ENCODE data around the gene TOM1L2.

TOM1L2 gene

GRCh38 chr17:17805575-17805974 lies 166.6 kb downstream of the TOM1L2 start:
- TF ChIP-seq L3MBTL2 (conservative IDR thresholded peaks at IDR 0.05) (no peak), BHLHE40 (IDR thresholded peaks at IDR 0.05; ENCODE audit: borderline replicate concordance) (no peak), FOXM1 (IDR thresholded peaks at IDR 0.05; ENCODE audit: borderline replicate concordance) (no peak), HDGF (IDR thresholded peaks at IDR 0.05; ENCODE audit: borderline replicate concordance) (no peak), LEF1 (IDR thresholded peaks at IDR 0.05; ENCODE audit: borderline replicate concordance) (no peak), NFRKB (IDR thresholded peaks at IDR 0.05) (no peak), FOXA1 (IDR thresholded peaks at IDR 0.05) (no peak), ZNF384 (IDR thresholded peaks at IDR 0.05) (no peak), PKNOX1 (IDR thresholded peaks at IDR 0.05) (no peak), TARDBP (IDR thresholded peaks at IDR 0.05) (no peak), ARNT (IDR thresholded peaks at IDR 0.05) (no peak), CTBP1 (IDR thresholded peaks at IDR 0.05; ENCODE audit: borderline replicate concordance) (no peak), SUZ12 (IDR thresholded peaks at IDR 0.05) (no peak), SP1 (IDR thresholded peaks at IDR 0.05) (no peak), ELF4 (IDR thresholded peaks at IDR 0.05) (no peak), FOXK2 (IDR thresholded peaks at IDR 0.05) (no peak)
- CTCF ChIA-PET: no interaction called here
- POLR2A ChIA-PET: interaction anchor here (1.1 to 24.8 kb wide), 2 partner anchors 9 to 30 kb away, joined by 4 to 369 read pairs; partner anchors contain the start of gene SREBF1
- no peak for DNase-seq (ENCODE audit: extremely low spot score)

GRCh38 chr17:17804007-17804406 lies 168.2 kb downstream of the TOM1L2 start:
- no peak for TF ChIP-seq FOXK2 (IDR thresholded peaks at IDR 0.05)
- CTCF ChIA-PET: no interaction called here
- POLR2A ChIA-PET: no interaction called here
- no peak for DNase-seq (ENCODE audit: extremely low spot score)

GRCh38 chr17:17801800-17802481 lies 170.3 kb downstream of the TOM1L2 start:
- ChIA-PET CTCF (interaction anchor here (0.7 to 0.8 kb wide), 2 partner anchors 117 to 121 kb away, joined by 3 to 4 read pairs; partner anchors contain the start of gene RAI1), POLR2A (interaction anchor here (0.6 to 2.5 kb wide), 7 partner anchors 9 to 212 kb away, joined by 3 to 11 read pairs (median 3); partner anchors contain the start of gene SREBF1)
- TF ChIP-seq FOXM1 (IDR thresholded peaks at IDR 0.05; ENCODE audit: borderline replicate concordance) (no peak), L3MBTL2 (conservative IDR thresholded peaks at IDR 0.05) (no peak), PKNOX1 (IDR thresholded peaks at IDR 0.05) (no peak), CTBP1 (IDR thresholded peaks at IDR 0.05; ENCODE audit: borderline replicate concordance) (no peak), LEF1 (IDR thresholded peaks at IDR 0.05; ENCODE audit: borderline replicate concordance) (no peak), ELF4 (IDR thresholded peaks at IDR 0.05) (no peak), ARNT (IDR thresholded peaks at IDR 0.05) (no peak), BHLHE40 (IDR thresholded peaks at IDR 0.05; ENCODE audit: borderline replicate concordance) (no peak)
- DNase-seq (ENCODE audit: extremely low spot score): no peak

GRCh38 chr17:17800504-17801021 lies 171.6 kb downstream of the TOM1L2 start:
- no peak for TF ChIP-seq FOXA1 (IDR thresholded peaks at IDR 0.05)
- TF ChIP-seq L3MBTL2 (conservative IDR thresholded peaks at IDR 0.05): no peak
- TF ChIP-seq FOXM1 (IDR thresholded peaks at IDR 0.05; ENCODE audit: borderline replicate concordance): no peak
- TF ChIP-seq ARNT (IDR thresholded peaks at IDR 0.05): no peak
- TF ChIP-seq ELF4 (IDR thresholded peaks at IDR 0.05): no peak
- TF ChIP-seq TARDBP (IDR thresholded peaks at IDR 0.05): no peak
- TF ChIP-seq HDGF (IDR thresholded peaks at IDR 0.05; ENCODE audit: borderline replicate concordance): no peak
- no peak for TF ChIP-seq CTBP1 (IDR thresholded peaks at IDR 0.05; ENCODE audit: borderline replicate concordance)
- TF ChIP-seq SP1 (IDR thresholded peaks at IDR 0.05): no peak
- TF ChIP-seq FOXK2 (IDR thresholded peaks at IDR 0.05): no peak
- TF ChIP-seq BHLHE40 (IDR thresholded peaks at IDR 0.05; ENCODE audit: borderline replicate concordance): no peak
- TF ChIP-seq SUZ12 (IDR thresholded peaks at IDR 0.05): no peak
- no peak for TF ChIP-seq ZNF384 (IDR thresholded peaks at IDR 0.05)
- no peak for TF ChIP-seq LEF1 (IDR thresholded peaks at IDR 0.05; ENCODE audit: borderline replicate concordance)
- TF ChIP-seq PKNOX1 (IDR thresholded peaks at IDR 0.05): no peak
- no peak for TF ChIP-seq NFRKB (IDR thresholded peaks at IDR 0.05)
- ChIA-PET POLR2A (interaction anchor here (1.5 to 2.5 kb wide), 3 partner anchors 8 to 36 kb away, joined by 3 to 11 read pairs (median 4); partner anchors contain the start of gene SREBF1), CTCF (interaction anchor here (0.7 kb wide), 1 partner anchor 11 kb away, joined by 3 read pairs; no protein-coding TSS in a partner anchor)
- no peak for DNase-seq (ENCODE audit: extremely low spot score)

GRCh38 chr17:17798573-17799255 lies 173.5 kb downstream of the TOM1L2 start:
- DNase-seq (ENCODE audit: extremely low spot score): no peak
- ChIA-PET CTCF (no interaction called here), POLR2A (no interaction called here)
- no peak for TF ChIP-seq FOXA1 (IDR thresholded peaks at IDR 0.05)
- no peak for TF ChIP-seq BHLHE40 (IDR thresholded peaks at IDR 0.05; ENCODE audit: borderline replicate concordance)
- no peak for TF ChIP-seq SP1 (IDR thresholded peaks at IDR 0.05)
- TF ChIP-seq HDGF (IDR thresholded peaks at IDR 0.05; ENCODE audit: borderline replicate concordance): no peak
- TF ChIP-seq ELF4 (IDR thresholded peaks at IDR 0.05): no peak
- TF ChIP-seq ARNT (IDR thresholded peaks at IDR 0.05): no peak
- no peak for TF ChIP-seq LEF1 (IDR thresholded peaks at IDR 0.05; ENCODE audit: borderline replicate concordance)
- no peak for TF ChIP-seq FOXK2 (IDR thresholded peaks at IDR 0.05)
- TF ChIP-seq FOXM1 (IDR thresholded peaks at IDR 0.05; ENCODE audit: borderline replicate concordance): no peak
